HepG2 (cell line): ENCODE results near the gene CAPZB. TPM values are rescaled to one million over a fixed set of nuclear protein-coding genes. Genes with fewer than 3 reads are reported as not detected.

Experiments used
- ATAC-seq: fragments of 200-7000 bp; cut with Tn5 transposase; 3 replicates; pipeline ENCODE4 v1.9.1; 2020; ENCODE audit warnings: mild to moderate bottlenecking, moderate library complexity
- BruUV-seq: library from RNA; stranded (reverse); fragments of 400-500 nt; replicated peaks from 2 replicates; lab custom pipeline; 2021; lab: Mats Ljungman, UMichigan
- CTCF ChIA-PET: fragments of 300-600 bp; formaldehyde crosslinking; extraction: SDS; loops from one replicate; lab custom pipeline; 2021; ENCODE audit warnings: low total read pairs, inconsistent platforms, low intra/inter-chr PET ratio; lab: Yijun Ruan, JAX
- POLR2A ChIA-PET: fragments of 350-600 bp; sonication (Branson Sonifier 250); formaldehyde crosslinking; loops from one replicate; lab custom pipeline; 2020; ENCODE audit warnings: antibody characterized with exemption, inconsistent platforms; lab: Yijun Ruan, JAX
- DNase-seq: peaks from one replicate; pipeline ENCODE4 v3.0.0-alpha.2; 2015; ENCODE audit warnings: low spot score
- FAIRE-seq: peaks from 3 replicates; lab custom pipeline; 2011; peaks lifted over from hg19 to GRCh38; lab: Jason Lieb, UNC
- H2AFZ ChIP-seq: one replicate; pipeline ENCODE4 v1.6.1; 2011; ENCODE audit warnings: low read length, inconsistent platforms
- H3K27ac ChIP-seq: fragments of 300-600 bp; 3 replicates; pipeline ENCODE4 v1.8.0; 2011; ENCODE audit warnings: mixed run types, mild to moderate bottlenecking, mixed read lengths, low read length, inconsistent platforms; ENCODE audit not compliant: insufficient read depth; ENCODE audit errors: extremely low read length
- H3K27me3 ChIP-seq, 2 experiments: fragments of 200-600 bp in 1 of 2; 2 replicates in 1 of 2; 3 replicates in 1 of 2; pipeline versions ENCODE4 v1.6.0 to v1.8.0; 2011; ENCODE audit warnings: low read length in 2 of 2, mild to moderate bottlenecking in 2 of 2, moderate library complexity in 2 of 2, inconsistent platforms in 1 of 2; ENCODE audit not compliant: insufficient read depth in 2 of 2, control insufficient read depth in 1 of 2
- H3K36me3 ChIP-seq, 2 experiments: fragments of 200-600 bp in 1 of 2; replicated peaks in 1 of 2; 2 replicates in 1 of 2; 3 replicates in 1 of 2; pipeline versions ENCODE4 v1.5.1 to v1.8.0; 2011; ENCODE audit warnings: low read length in 2 of 2, inconsistent platforms in 1 of 2; ENCODE audit not compliant: insufficient read depth in 2 of 2, control insufficient read depth in 1 of 2
- H3K4me1 ChIP-seq: 2 replicates; pipeline ENCODE4 v1.5.1; 2012; ENCODE audit warnings: low read length, inconsistent platforms; ENCODE audit not compliant: insufficient read depth
- H3K4me2 ChIP-seq: 2 replicates; pipeline ENCODE4 v1.6.0; 2011; ENCODE audit warnings: low read depth, low read length, inconsistent platforms
- H3K4me3 ChIP-seq, 3 experiments: fragments of 200-600 bp in 1 of 3; sonication (generic), shearing (Covaris generic) in 1 of 3; replicated peaks in 1 of 3; 2 replicates each; pipeline ENCODE4 v1.5.1; 2011 to 2016; ENCODE audit warnings: low read length in 3 of 3, inconsistent platforms in 2 of 3, low read depth in 2 of 3, mild to moderate bottlenecking in 2 of 3, control low read depth in 1 of 3, mixed read lengths in 1 of 3; ENCODE audit not compliant: insufficient read depth in 1 of 3
- H3K79me2 ChIP-seq: one replicate; pipeline ENCODE4 v1.6.1; 2011; ENCODE audit warnings: low read length, inconsistent platforms; ENCODE audit not compliant: insufficient read depth
- H3K9ac ChIP-seq: 2 replicates; pipeline ENCODE4 v1.6.0; 2011; ENCODE audit warnings: mild to moderate bottlenecking, low read depth, low read length, inconsistent platforms; ENCODE audit not compliant: insufficient read depth
- H3K9me3 ChIP-seq: 2 replicates; pipeline ENCODE4 v1.5.1; 2012; ENCODE audit warnings: mild to moderate bottlenecking, low read length
- H4K20me1 ChIP-seq: 2 replicates; pipeline ENCODE4 v1.6.0; 2011; ENCODE audit warnings: inconsistent platforms, mild to moderate bottlenecking, low read length, moderate library complexity; ENCODE audit not compliant: insufficient read depth
- CCDC6 ChIP-seq: sonication (generic); formaldehyde crosslinking; IDR thresholded peaks from 2 replicates; pipeline ENCODE4 v1.8.1; 2022; ENCODE audit warnings: mild to moderate bottlenecking, missing genetic modification reagents, moderate library complexity
- DDIT3 ChIP-seq: sonication (generic); formaldehyde crosslinking; IDR thresholded peaks from 2 replicates; pipeline ENCODE4 v1.4.0; 2020; ENCODE audit warnings: mild to moderate bottlenecking, missing genetic modification reagents
- FIP1L1 ChIP-seq: fragments of 200-400 bp; formaldehyde crosslinking; IDR thresholded peaks from 2 replicates; pipeline ENCODE4 v1.6.1; 2018; ENCODE audit warnings: low read depth, mild to moderate bottlenecking, low read length, moderate library complexity, borderline replicate concordance; ENCODE audit not compliant: insufficient read depth
- FOXA3 ChIP-seq: IDR thresholded peaks from 2 replicates; pipeline ENCODE4 v1.6.1; 2016; ENCODE audit warnings: missing genetic modification reagents, missing compliant biosample characterization
- LCORL ChIP-seq, 2 experiments: fragments of 450-650 bp in 1 of 2; sonication (generic) in 1 of 2; formaldehyde crosslinking in 1 of 2; IDR thresholded peaks; 2 replicates each; pipeline versions ENCODE4 v1.5.0 to v1.6.1; 2017 to 2020; ENCODE audit warnings: antibody characterized with exemption in 1 of 2, missing genetic modification reagents in 1 of 2
- NCOA2 ChIP-seq: sonication (generic); formaldehyde crosslinking; IDR thresholded peaks from 2 replicates; pipeline ENCODE4 v1.8.0; 2022; ENCODE audit warnings: inconsistent platforms
- PRDM10 ChIP-seq: sonication (generic); formaldehyde crosslinking; IDR thresholded peaks from 2 replicates; pipeline ENCODE4 v1.4.0; 2020; ENCODE audit warnings: low read depth, missing genetic modification reagents
- ZNF3 ChIP-seq: IDR thresholded peaks from 2 replicates; pipeline ENCODE4 v1.7.0; 2017; ENCODE audit warnings: inconsistent platforms
- ZNF44 ChIP-seq: sonication (generic); formaldehyde crosslinking; IDR thresholded peaks from 2 replicates; pipeline ENCODE4 v1.5.1; 2020; ENCODE audit warnings: mild to moderate bottlenecking, missing genetic modification reagents
- ZNF543 ChIP-seq: sonication (generic); formaldehyde crosslinking; IDR thresholded peaks from 2 replicates; pipeline ENCODE4 v1.4.0; 2020; ENCODE audit warnings: mild to moderate bottlenecking, missing genetic modification reagents
- WGBS: methylation state at CpG from one replicate; pipeline ENCODE4 v1.1.6; 2017; ENCODE audit warnings: low lambda C conversion rate; 5-methylcytosine and 5-hydroxymethylcytosine counted together
- in situ Hi-C: cut with HindIII; loops from 2 replicates; pipeline ENCODE4 v1.10.0; 2017; ENCODE audit warnings: low pct_unique_long_range_greater_than_20kb; ENCODE audit not compliant: extremely low pct_ligation_motif_present
- intact Hi-C: fragments of 100-400 bp; cut with micrococcal nuclease; formaldehyde crosslinking; loops from one replicate; pipeline ENCODE4 v1.10.0; 2022; ENCODE audit not compliant: unreplicated experiment
- polyA plus RNA-seq, 8 experiments: library from polyadenylated mRNA; depleted of rRNA in 3 of 8; stranded (reverse) in 7 of 8; unstranded in 1 of 8; fragments of >200 nt; fragmentation: Illumina TruSeq in 4 of 8; extraction: Trizol in 4 of 8; gene quantifications; 2 replicates each; pipeline versions ENCODE4 v1.2.1 to v1.2.3, GENCODE V29; 2011 to 2016; ENCODE audit warnings: low read depth in 4 of 8, missing spikeins in 1 of 8, mixed read lengths in 1 of 8; ENCODE audit not compliant: insufficient read depth in 1 of 8
- total RNA-seq, 5 experiments: library from RNA; depleted of rRNA; stranded (reverse); fragments of >200 nt; fragmentation: Illumina TruSeq; extraction: Trizol; gene quantifications; 2 replicates each; pipeline ENCODE4 v1.2.3, GENCODE V29; 2016; ENCODE audit warnings: low read depth in 1 of 5

CAPZB gene
- total and polyA plus RNA-seq, 2 of the 13 experiments (the other 11 are each of a cell fraction or from before 2014, with no cell fraction given): 58.9 to 76.9 TPM

- TF ChIP-seq PRDM10 (no peak), DDIT3 (CRISPR knock-in tag) (no peak), ZNF543 (CRISPR knock-in tag) (no peak), ZNF44 (no peak)
- TF ChIP-seq, all 625 proteins: peak for 0
These were observed 44.3 kb upstream of the CAPZB start (continued) for GRCh38 chr1:19529664-19530063.

GRCh38 chr1:19528438-19528837, 43.1 kb upstream of the CAPZB start:
- H3K4me1 ChIP-seq: 0 out of 2 replicates have a peak, but pooled peaks cover 4% of the 10 kb centered on the region
- H2AFZ ChIP-seq: no peak overlapping the region
- no peak for TF ChIP-seq ZNF3 (CRISPR knock-in tag)
- no peak for TF ChIP-seq NCOA2 (CRISPR knock-in tag)
- TF ChIP-seq FOXA3: no peak
- no peak for TF ChIP-seq LCORL (IDR thresholded peaks at IDR 0.05)
- TF ChIP-seq LCORL (CRISPR knock-in tag; IDR thresholded peaks at IDR 0.05): no peak
- TF ChIP-seq CCDC6 (CRISPR knock-in tag): no peak
- no peak for TF ChIP-seq FIP1L1
- H3K27ac ChIP-seq: no peak overlapping the region
- H3K4me2 ChIP-seq: no peak overlapping the region
- H4K20me1 ChIP-seq: no peaks in the 10 kb centered on the region
- no peak overlapping the region for H3K9ac ChIP-seq
- in situ Hi-C loops: no loop called here
- no peaks in the 10 kb centered on the region; a peak in 1 of 5 replicates for H3K27me3 ChIP-seq
- H3K79me2 ChIP-seq: no peaks in the 10 kb centered on the region
- CTCF ChIA-PET: no interaction called here
- DNase-seq (no peak), FAIRE-seq (no peak), ATAC-seq (no peak)
- H3K9me3 ChIP-seq: no peaks in the 10 kb centered on the region
- POLR2A ChIA-PET: no interaction called here
- no TSS peak for BruUV-seq
- no peaks in the 10 kb centered on the region for H3K36me3 ChIP-seq
- intact Hi-C loops: no loop called here
- 48% methylated on average over 2 of the region's 2 CpGs for WGBS
- no peak overlapping the region for H3K4me3 ChIP-seq
